ENCODE measurements around the gene GLCCI1.

GLCCI1 gene

GRCh38 chr7:8128449-8129317 lies 160.1 kb downstream of the GLCCI1 start:
- Histone ChIP-seq H3K27me3 (ENCODE audit: control insufficient read depth, insufficient read depth, low read length) (no peaks in the 10 kb centered on the region), H3K9ac (ENCODE audit: low read length) (no peak overlapping the region), H3K27ac (ENCODE audit: low read length) (no peak overlapping the region), H3K36me3 (ENCODE audit: control insufficient read depth, low read depth, low read length) (no peaks in the 10 kb centered on the region), H3K4me1 (ENCODE audit: control insufficient read depth, low read depth, low read length) (no peaks in the 10 kb centered on the region), H3K4me3 (ENCODE audit: low read length) (no peak overlapping the region), H3K9me3 (ENCODE audit: control insufficient read depth, low read depth, low read length) (no peaks in the 10 kb centered on the region)

DNA sequence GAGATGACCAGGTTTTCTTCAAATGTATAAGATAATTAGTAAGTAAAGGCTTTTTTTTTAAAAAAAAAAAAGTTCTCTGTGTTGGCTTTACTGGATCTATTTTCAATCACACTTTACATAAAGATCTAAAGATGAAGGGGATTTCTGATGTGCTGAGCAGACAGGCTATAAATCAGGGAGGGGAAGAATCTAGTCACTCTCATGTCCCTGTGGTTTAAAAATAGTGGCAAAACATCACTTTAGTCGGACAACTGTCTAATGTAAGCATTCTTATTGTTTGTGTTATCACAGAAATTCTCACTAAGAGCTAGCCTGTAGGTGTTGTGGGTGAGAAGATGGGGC lies 160.7 kb downstream of the GLCCI1 start:
- no peak overlapping the region for H3K9ac ChIP-seq (ENCODE audit: low read length)
- no peak overlapping the region for H3K27ac ChIP-seq (ENCODE audit: low read length)
- H3K4me3 ChIP-seq (ENCODE audit: low read length): no peak overlapping the region
- no peaks in the 10 kb centered on the region for H3K9me3 ChIP-seq (ENCODE audit: control insufficient read depth, low read depth, low read length)
- H3K36me3 ChIP-seq (ENCODE audit: control insufficient read depth, low read depth, low read length): no peaks in the 10 kb centered on the region
- no peaks in the 10 kb centered on the region for H3K4me1 ChIP-seq (ENCODE audit: control insufficient read depth, low read depth, low read length)
- no peaks in the 10 kb centered on the region for H3K27me3 ChIP-seq (ENCODE audit: control insufficient read depth, insufficient read depth, low read length)

- Histone ChIP-seq H3K27me3 (ENCODE audit: control insufficient read depth, insufficient read depth, low read length) (no peaks in the 10 kb centered on the region), H3K4me1 (ENCODE audit: control insufficient read depth, low read depth, low read length) (no peaks in the 10 kb centered on the region), H3K27ac (ENCODE audit: low read length) (no peak overlapping the region), H3K36me3 (ENCODE audit: control insufficient read depth, low read depth, low read length) (no peaks in the 10 kb centered on the region), H3K4me3 (ENCODE audit: low read length) (no peak overlapping the region), H3K9ac (ENCODE audit: low read length) (no peak overlapping the region), H3K9me3 (ENCODE audit: control insufficient read depth, low read depth, low read length) (no peaks in the 10 kb centered on the region)
Measured at GRCh38 chr7:8130663-8131062, 162.1 kb downstream of the GLCCI1 start.

DNA sequence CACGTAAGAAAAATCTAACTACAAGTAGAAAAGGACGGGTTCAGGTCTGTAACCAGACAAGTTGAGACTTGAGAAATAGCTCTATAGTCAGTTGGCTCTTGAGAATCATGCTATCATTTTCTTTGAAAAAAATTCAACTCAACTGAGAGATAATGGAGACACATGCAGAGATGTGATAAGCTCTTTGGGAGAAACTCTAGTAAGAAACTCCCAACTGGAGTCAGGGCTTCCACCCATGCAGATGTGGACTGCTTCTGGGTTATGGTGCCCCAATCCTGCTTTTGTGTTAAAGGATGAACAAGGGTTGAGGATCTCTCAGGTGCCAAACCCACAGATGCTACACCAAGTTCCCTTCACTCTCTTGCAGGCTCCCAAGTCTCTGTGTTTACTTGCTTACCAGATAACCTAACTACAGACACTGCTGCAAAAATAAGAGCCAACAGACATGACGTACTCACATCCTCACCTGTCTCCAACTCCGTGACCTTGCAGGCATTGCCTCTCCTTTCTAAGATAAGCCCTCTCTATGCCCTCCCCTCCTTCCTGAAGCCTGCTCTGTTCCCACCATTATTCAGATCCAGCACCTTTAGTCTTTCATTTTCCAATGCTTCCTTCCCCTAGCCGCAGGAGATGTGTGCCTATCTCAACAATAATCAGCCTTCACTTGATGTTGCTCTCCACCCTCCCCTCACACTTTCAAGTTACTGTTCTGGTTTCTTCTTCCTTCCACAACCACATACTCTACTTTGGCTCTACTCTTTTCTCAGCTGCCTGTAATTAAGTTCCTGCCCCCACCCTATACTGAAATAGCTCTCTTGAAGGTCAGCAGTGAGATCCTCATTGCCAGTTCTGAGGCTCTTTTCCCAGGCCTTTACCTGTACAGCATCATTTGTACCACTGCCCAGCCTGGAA lies 163.4 kb downstream of the GLCCI1 start:
- H3K27me3 ChIP-seq (ENCODE audit: control insufficient read depth, insufficient read depth, low read length): no peaks in the 10 kb centered on the region
- no peaks in the 10 kb centered on the region for H3K36me3 ChIP-seq (ENCODE audit: control insufficient read depth, low read depth, low read length)
- H3K4me3 ChIP-seq (ENCODE audit: low read length): no peak overlapping the region
- H3K9ac ChIP-seq (ENCODE audit: low read length): no peak overlapping the region
- no peaks in the 10 kb centered on the region for H3K4me1 ChIP-seq (ENCODE audit: control insufficient read depth, low read depth, low read length)
- no peaks in the 10 kb centered on the region for H3K9me3 ChIP-seq (ENCODE audit: control insufficient read depth, low read depth, low read length)
- no peak overlapping the region for H3K27ac ChIP-seq (ENCODE audit: low read length)

DNA sequence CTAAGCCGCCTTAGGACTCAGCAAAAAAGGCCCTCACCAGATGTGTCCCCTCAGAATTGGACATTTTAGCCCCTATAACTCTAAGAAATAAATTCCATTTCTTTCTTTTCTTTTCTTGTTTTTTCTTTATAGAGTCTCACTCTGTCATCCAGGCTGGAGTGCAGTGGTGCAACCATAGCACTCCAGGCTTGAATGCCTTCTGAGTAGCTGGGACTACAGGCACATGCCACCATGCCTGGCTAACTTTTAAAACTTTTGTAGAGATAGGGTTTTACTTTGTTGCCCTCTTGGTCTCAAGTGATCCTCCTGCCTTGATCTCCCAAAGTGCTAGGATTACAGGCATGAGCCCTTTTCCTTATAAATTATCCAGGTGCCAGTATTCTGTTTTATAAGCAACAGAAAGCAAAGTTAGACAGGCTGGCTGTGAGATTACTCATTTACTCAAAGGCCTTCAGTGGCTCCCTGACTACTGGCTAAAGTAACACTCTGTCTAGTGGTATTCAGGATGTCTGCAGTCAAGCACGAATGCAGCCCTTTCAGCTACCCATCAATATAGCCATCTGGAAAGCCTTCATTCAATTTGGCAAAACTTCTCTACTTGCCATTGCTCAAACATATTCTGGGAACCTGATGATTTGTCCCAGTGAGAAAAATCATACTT lies 164.7 kb downstream of the GLCCI1 start:
- Histone ChIP-seq H3K9me3 (ENCODE audit: control insufficient read depth, low read depth, low read length) (no peaks in the 10 kb centered on the region), H3K27me3 (ENCODE audit: control insufficient read depth, insufficient read depth, low read length) (no peaks in the 10 kb centered on the region), H3K27ac (ENCODE audit: low read length) (no peak overlapping the region), H3K4me1 (ENCODE audit: control insufficient read depth, low read depth, low read length) (no peaks in the 10 kb centered on the region), H3K36me3 (ENCODE audit: control insufficient read depth, low read depth, low read length) (no peaks in the 10 kb centered on the region), H3K4me3 (ENCODE audit: low read length) (no peak overlapping the region), H3K9ac (ENCODE audit: low read length) (no peak overlapping the region)

GRCh38 chr7:8134089-8134733 lies 165.6 kb downstream of the GLCCI1 start:
- H3K4me3 ChIP-seq (ENCODE audit: low read length): no peak overlapping the region
- H3K36me3 ChIP-seq (ENCODE audit: control insufficient read depth, low read depth, low read length): no peaks in the 10 kb centered on the region
- H3K27me3 ChIP-seq (ENCODE audit: control insufficient read depth, insufficient read depth, low read length): no peaks in the 10 kb centered on the region
- H3K9ac ChIP-seq (ENCODE audit: low read length): no peak overlapping the region
- no peaks in the 10 kb centered on the region for H3K4me1 ChIP-seq (ENCODE audit: control insufficient read depth, low read depth, low read length)
- H3K9me3 ChIP-seq (ENCODE audit: control insufficient read depth, low read depth, low read length): no peaks in the 10 kb centered on the region
- H3K27ac ChIP-seq (ENCODE audit: low read length): no peak overlapping the region

- no peaks in the 10 kb centered on the region for H3K9me3 ChIP-seq (ENCODE audit: control insufficient read depth, low read depth, low read length)
- no peaks in the 10 kb centered on the region for H3K4me1 ChIP-seq (ENCODE audit: control insufficient read depth, low read depth, low read length)
- no peak overlapping the region for H3K4me3 ChIP-seq (ENCODE audit: low read length)
- H3K9ac ChIP-seq (ENCODE audit: low read length): no peak overlapping the region
- H3K27me3 ChIP-seq (ENCODE audit: control insufficient read depth, insufficient read depth, low read length): no peaks in the 10 kb centered on the region
- H3K27ac ChIP-seq (ENCODE audit: low read length): no peak overlapping the region
- no peaks in the 10 kb centered on the region for H3K36me3 ChIP-seq (ENCODE audit: control insufficient read depth, low read depth, low read length)
Measured at GRCh38 chr7:8135417-8135816, 166.8 kb downstream of the GLCCI1 start.

- Histone ChIP-seq H3K9ac (ENCODE audit: low read length) (no peak overlapping the region), H3K4me3 (ENCODE audit: low read length) (no peak overlapping the region), H3K27ac (ENCODE audit: low read length) (no peak overlapping the region), H3K9me3 (ENCODE audit: control insufficient read depth, low read depth, low read length) (no peaks in the 10 kb centered on the region), H3K36me3 (ENCODE audit: control insufficient read depth, low read depth, low read length) (no peaks in the 10 kb centered on the region), H3K27me3 (ENCODE audit: control insufficient read depth, insufficient read depth, low read length) (no peaks in the 10 kb centered on the region), H3K4me1 (ENCODE audit: control insufficient read depth, low read depth, low read length) (no peaks in the 10 kb centered on the region)
Measured at GRCh38 chr7:8136051-8136730, 167.6 kb downstream of the GLCCI1 start.
